Measurements from ENCODE around the gene CD44.
"Not testable (repeated sequence)": the region's sequence is repeated elsewhere in the genome, so short reads cannot be mapped to it uniquely, and the experiment has no call there.

The CD44 gene

GRCh38 chr11:35138943-35139721, at the start of gene CD44:
CD44 (plus strand) TSS chr11:35139171; CDS start chr11:35139304, 133 bp downstream.
- in situ Hi-C loops (cut with MboI; ENCODE audit: low sequenced_read_pairs): no loop called here

- in situ Hi-C loops (cut with MboI; ENCODE audit: low sequenced_read_pairs): no loop called here
Measured at GRCh38 chr11:35089666-35090065, 49.3 kb upstream of the CD44 start.

- in situ Hi-C loops (cut with MboI; ENCODE audit: low sequenced_read_pairs): no loop called here
Measured at GRCh38 chr11:35090125-35090524, 48.8 kb upstream of the CD44 start.

- in situ Hi-C loops (cut with MboI; ENCODE audit: low sequenced_read_pairs): not testable (repeated sequence)
Measured at GRCh38 chr11:35090991-35091390, 48.0 kb upstream of the CD44 start.

GRCh38 chr11:35096723-35097122, 42.2 kb upstream of the CD44 start:
- in situ Hi-C loops (cut with MboI; ENCODE audit: low sequenced_read_pairs): no loop called here

- in situ Hi-C loops (cut with MboI; ENCODE audit: low sequenced_read_pairs): no loop called here
Measured at GRCh38 chr11:35097814-35098455, 41.0 kb upstream of the CD44 start.

GRCh38 chr11:35098855-35099254, 40.1 kb upstream of the CD44 start:
- in situ Hi-C loops (cut with MboI; ENCODE audit: low sequenced_read_pairs): no loop called here

- in situ Hi-C loops (cut with MboI; ENCODE audit: low sequenced_read_pairs): no loop called here
Measured at GRCh38 chr11:35099278-35100012, 39.5 kb upstream of the CD44 start.

GRCh38 chr11:35100013-35100383, 39.0 kb upstream of the CD44 start:
- in situ Hi-C loops (cut with MboI; ENCODE audit: low sequenced_read_pairs): no loop called here

GRCh38 chr11:35101223-35101622, 37.7 kb upstream of the CD44 start:
- in situ Hi-C loops (cut with MboI; ENCODE audit: low sequenced_read_pairs): no loop called here

- in situ Hi-C loops (cut with MboI; ENCODE audit: low sequenced_read_pairs): no loop called here
Measured at GRCh38 chr11:35102267-35102666, 36.7 kb upstream of the CD44 start.

- in situ Hi-C loops (cut with MboI; ENCODE audit: low sequenced_read_pairs): no loop called here
Measured at GRCh38 chr11:35103366-35104208, 35.4 kb upstream of the CD44 start.

GRCh38 chr11:35104655-35105054, 34.3 kb upstream of the CD44 start:
- in situ Hi-C loops (cut with MboI; ENCODE audit: low sequenced_read_pairs): no loop called here

GRCh38 chr11:35105319-35106079, 33.5 kb upstream of the CD44 start:
- in situ Hi-C loops (cut with MboI; ENCODE audit: low sequenced_read_pairs): no loop called here

- in situ Hi-C loops (cut with MboI; ENCODE audit: low sequenced_read_pairs): no loop called here
Measured at GRCh38 chr11:35106595-35106994, 32.4 kb upstream of the CD44 start.

- in situ Hi-C loops (cut with MboI; ENCODE audit: low sequenced_read_pairs): no loop called here
Measured at GRCh38 chr11:35107861-35108260, 31.1 kb upstream of the CD44 start.

GRCh38 chr11:35108336-35108735, 30.6 kb upstream of the CD44 start:
- in situ Hi-C loops (cut with MboI; ENCODE audit: low sequenced_read_pairs): not testable (repeated sequence)

GRCh38 chr11:35109041-35109440, 29.9 kb upstream of the CD44 start:
- in situ Hi-C loops (cut with MboI; ENCODE audit: low sequenced_read_pairs): no loop called here

- in situ Hi-C loops (cut with MboI; ENCODE audit: low sequenced_read_pairs): no loop called here
Measured at GRCh38 chr11:35109827-35110226, 29.1 kb upstream of the CD44 start.
